Airway epithelial cell (primary cell): ENCODE measurements around the gene TAF9B. TPM values are rescaled to one million over a fixed set of nuclear protein-coding genes. Genes with fewer than 3 reads are reported as not detected.

Source experiments
- total RNA-seq: library from RNA; depleted of rRNA; stranded (reverse); fragments of >200 nt; gene quantifications from 2 replicates; pipeline ENCODE4 v1.2.3, GENCODE V29; 2015

The TAF9B gene
- 8.7 and 12.1 TPM in 2 replicates for total RNA-seq

GRCh38 chrX:78139160-78140123 is at the start of gene TAF9B:
Gene TAF9B, minus strand, starts transcription at chrX:78139650. Its CDS starts 39 bp downstream, at chrX:78139611.

GRCh38 chrX:78103623-78104446 is 35.6 kb downstream of the TAF9B start, which contains the start of gene PGK1:
Gene PGK1, plus strand, starts transcription at chrX:78104248. Its CDS starts 93 bp downstream, at chrX:78104341.

Other genes starting within 250 kb of the TAF9B start
- gene MAGT1, start 244.2 kb downstream of the TAF9B start, total RNA-seq, result 41.4 and 46.4 TPM in 2 replicates
- 383 and 553 TPM in 2 replicates for gene COX7B, start 240.2 kb downstream of the TAF9B start, total RNA-seq
- gene ATP7A, start 229.0 kb downstream of the TAF9B start, total RNA-seq, result 6.7 and 8.0 TPM in 2 replicates
- gene PGAM4, start 170.0 kb downstream of the TAF9B start, total RNA-seq, result not detected in 2 replicates
- gene PGK1, start 35.4 kb downstream of the TAF9B start, total RNA-seq, result 534 and 950 TPM in 2 replicates
- gene CYSLTR1, start 188.0 kb upstream of the TAF9B start, total RNA-seq, result not detected in 2 replicates